WTC11 (cell line): Measurements from ENCODE around the gene RCAN3.

ENCODE experiments used
- FOXJ3 ChIP-seq: sonication (generic); formaldehyde crosslinking; IDR thresholded peaks from 2 replicates; pipeline ENCODE4 v1.9.0; 2021; ENCODE audit warnings: missing genetic modification reagents, mild to moderate bottlenecking, borderline replicate concordance
- SP1 ChIP-seq: sonication (generic); formaldehyde crosslinking; conservative IDR thresholded peaks from 2 replicates; pipeline ENCODE4 v1.8.1; 2022; ENCODE audit warnings: missing genetic modification reagents
- TCF7 ChIP-seq: sonication (generic); formaldehyde crosslinking; IDR thresholded peaks from 2 replicates; pipeline ENCODE4 v1.8.0; 2022; ENCODE audit warnings: mild to moderate bottlenecking, low read depth, missing genetic modification reagents, moderate library complexity
- TP53 ChIP-seq: sonication (generic); formaldehyde crosslinking; IDR thresholded peaks from 2 replicates; pipeline ENCODE4 v1.8.1; 2023; ENCODE audit warnings: mild to moderate bottlenecking, missing genetic modification reagents
- TF ChIP-seq, protein P1 (sequence below): sonication (generic); formaldehyde crosslinking; IDR thresholded peaks from 2 replicates; pipeline ENCODE4 v1.8.1; 2023; ENCODE audit warnings: mild to moderate bottlenecking, missing genetic modification reagents
- TF ChIP-seq, protein P2 (sequence below): sonication (generic); formaldehyde crosslinking; IDR thresholded peaks from 2 replicates; pipeline ENCODE4 v1.8.1; 2023; ENCODE audit warnings: mild to moderate bottlenecking, missing genetic modification reagents, moderate library complexity
- TF ChIP-seq, protein P3 (sequence below): fragments of 200-600 bp; IDR thresholded peaks from 2 replicates; pipeline ENCODE4 v1.8.0; 2022; ENCODE audit warnings: antibody characterized with exemption
- TF ChIP-seq, protein P4 (sequence below): sonication (generic); formaldehyde crosslinking; IDR thresholded peaks from 2 replicates; pipeline ENCODE4 v1.8.1; 2022; ENCODE audit warnings: low read depth, missing genetic modification reagents, borderline replicate concordance
- TF ChIP-seq, protein P5 (sequence below): fragments of 250-450 bp; sonication (Bioruptor Pico); IDR thresholded peaks from 2 replicates; pipeline ENCODE4 v1.9.0; 2021; ENCODE audit warnings: mild to moderate bottlenecking
- TF ChIP-seq, protein P6 (sequence below): sonication (generic); formaldehyde crosslinking; IDR thresholded peaks from 2 replicates; pipeline ENCODE4 v1.8.0; 2022; ENCODE audit warnings: mild to moderate bottlenecking, missing genetic modification reagents

DNA sequence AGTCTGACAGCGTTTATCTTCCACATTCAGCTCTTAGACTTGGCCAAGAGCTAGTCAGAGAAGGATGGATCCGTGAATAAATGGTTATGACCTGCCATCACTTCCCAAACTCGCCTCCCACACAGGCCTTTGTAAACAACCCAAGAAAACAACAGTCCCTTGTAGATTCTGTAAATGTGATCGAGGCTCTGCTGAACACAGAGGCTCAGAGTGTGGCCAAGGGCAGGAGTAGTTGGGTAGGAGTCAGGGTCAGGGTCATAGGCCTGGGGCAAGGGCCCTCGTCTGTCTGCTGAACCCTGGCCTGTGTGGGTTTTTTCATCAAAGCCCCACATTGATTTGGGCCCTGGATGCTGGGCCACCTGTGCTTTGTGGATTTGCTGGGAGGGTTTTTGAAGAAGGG, 85.9 kb downstream of the RCAN3 start:
- TF ChIP-seq, protein P1, sequence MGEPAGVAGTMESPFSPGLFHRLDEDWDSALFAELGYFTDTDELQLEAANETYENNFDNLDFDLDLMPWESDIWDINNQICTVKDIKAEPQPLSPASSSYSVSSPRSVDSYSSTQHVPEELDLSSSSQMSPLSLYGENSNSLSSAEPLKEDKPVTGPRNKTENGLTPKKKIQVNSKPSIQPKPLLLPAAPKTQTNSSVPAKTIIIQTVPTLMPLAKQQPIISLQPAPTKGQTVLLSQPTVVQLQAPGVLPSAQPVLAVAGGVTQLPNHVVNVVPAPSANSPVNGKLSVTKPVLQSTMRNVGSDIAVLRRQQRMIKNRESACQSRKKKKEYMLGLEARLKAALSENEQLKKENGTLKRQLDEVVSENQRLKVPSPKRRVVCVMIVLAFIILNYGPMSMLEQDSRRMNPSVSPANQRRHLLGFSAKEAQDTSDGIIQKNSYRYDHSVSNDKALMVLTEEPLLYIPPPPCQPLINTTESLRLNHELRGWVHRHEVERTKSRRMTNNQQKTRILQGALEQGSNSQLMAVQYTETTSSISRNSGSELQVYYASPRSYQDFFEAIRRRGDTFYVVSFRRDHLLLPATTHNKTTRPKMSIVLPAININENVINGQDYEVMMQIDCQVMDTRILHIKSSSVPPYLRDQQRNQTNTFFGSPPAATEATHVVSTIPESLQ (CRISPR knock-in tag) = no peak
- TF ChIP-seq, protein P2, sequence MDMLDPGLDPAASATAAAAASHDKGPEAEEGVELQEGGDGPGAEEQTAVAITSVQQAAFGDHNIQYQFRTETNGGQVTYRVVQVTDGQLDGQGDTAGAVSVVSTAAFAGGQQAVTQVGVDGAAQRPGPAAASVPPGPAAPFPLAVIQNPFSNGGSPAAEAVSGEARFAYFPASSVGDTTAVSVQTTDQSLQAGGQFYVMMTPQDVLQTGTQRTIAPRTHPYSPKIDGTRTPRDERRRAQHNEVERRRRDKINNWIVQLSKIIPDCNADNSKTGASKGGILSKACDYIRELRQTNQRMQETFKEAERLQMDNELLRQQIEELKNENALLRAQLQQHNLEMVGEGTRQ (CRISPR knock-in tag) = no peak
- TF ChIP-seq, protein P3, sequence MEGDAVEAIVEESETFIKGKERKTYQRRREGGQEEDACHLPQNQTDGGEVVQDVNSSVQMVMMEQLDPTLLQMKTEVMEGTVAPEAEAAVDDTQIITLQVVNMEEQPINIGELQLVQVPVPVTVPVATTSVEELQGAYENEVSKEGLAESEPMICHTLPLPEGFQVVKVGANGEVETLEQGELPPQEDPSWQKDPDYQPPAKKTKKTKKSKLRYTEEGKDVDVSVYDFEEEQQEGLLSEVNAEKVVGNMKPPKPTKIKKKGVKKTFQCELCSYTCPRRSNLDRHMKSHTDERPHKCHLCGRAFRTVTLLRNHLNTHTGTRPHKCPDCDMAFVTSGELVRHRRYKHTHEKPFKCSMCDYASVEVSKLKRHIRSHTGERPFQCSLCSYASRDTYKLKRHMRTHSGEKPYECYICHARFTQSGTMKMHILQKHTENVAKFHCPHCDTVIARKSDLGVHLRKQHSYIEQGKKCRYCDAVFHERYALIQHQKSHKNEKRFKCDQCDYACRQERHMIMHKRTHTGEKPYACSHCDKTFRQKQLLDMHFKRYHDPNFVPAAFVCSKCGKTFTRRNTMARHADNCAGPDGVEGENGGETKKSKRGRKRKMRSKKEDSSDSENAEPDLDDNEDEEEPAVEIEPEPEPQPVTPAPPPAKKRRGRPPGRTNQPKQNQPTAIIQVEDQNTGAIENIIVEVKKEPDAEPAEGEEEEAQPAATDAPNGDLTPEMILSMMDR = no peak
- TF ChIP-seq TCF7 (CRISPR knock-in tag) (no peak), SP1 (CRISPR knock-in tag) (no peak), TP53 (CRISPR knock-in tag) (no peak), FOXJ3 (no peak)
- TF ChIP-seq, protein P4, sequence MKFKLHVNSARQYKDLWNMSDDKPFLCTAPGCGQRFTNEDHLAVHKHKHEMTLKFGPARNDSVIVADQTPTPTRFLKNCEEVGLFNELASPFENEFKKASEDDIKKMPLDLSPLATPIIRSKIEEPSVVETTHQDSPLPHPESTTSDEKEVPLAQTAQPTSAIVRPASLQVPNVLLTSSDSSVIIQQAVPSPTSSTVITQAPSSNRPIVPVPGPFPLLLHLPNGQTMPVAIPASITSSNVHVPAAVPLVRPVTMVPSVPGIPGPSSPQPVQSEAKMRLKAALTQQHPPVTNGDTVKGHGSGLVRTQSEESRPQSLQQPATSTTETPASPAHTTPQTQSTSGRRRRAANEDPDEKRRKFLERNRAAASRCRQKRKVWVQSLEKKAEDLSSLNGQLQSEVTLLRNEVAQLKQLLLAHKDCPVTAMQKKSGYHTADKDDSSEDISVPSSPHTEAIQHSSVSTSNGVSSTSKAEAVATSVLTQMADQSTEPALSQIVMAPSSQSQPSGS (CRISPR knock-in tag) = no peak
- TF ChIP-seq, protein P5, sequence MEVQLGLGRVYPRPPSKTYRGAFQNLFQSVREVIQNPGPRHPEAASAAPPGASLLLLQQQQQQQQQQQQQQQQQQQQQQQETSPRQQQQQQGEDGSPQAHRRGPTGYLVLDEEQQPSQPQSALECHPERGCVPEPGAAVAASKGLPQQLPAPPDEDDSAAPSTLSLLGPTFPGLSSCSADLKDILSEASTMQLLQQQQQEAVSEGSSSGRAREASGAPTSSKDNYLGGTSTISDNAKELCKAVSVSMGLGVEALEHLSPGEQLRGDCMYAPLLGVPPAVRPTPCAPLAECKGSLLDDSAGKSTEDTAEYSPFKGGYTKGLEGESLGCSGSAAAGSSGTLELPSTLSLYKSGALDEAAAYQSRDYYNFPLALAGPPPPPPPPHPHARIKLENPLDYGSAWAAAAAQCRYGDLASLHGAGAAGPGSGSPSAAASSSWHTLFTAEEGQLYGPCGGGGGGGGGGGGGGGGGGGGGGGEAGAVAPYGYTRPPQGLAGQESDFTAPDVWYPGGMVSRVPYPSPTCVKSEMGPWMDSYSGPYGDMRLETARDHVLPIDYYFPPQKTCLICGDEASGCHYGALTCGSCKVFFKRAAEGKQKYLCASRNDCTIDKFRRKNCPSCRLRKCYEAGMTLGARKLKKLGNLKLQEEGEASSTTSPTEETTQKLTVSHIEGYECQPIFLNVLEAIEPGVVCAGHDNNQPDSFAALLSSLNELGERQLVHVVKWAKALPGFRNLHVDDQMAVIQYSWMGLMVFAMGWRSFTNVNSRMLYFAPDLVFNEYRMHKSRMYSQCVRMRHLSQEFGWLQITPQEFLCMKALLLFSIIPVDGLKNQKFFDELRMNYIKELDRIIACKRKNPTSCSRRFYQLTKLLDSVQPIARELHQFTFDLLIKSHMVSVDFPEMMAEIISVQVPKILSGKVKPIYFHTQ (CRISPR knock-in tag) = no peak
- TF ChIP-seq, protein P6, sequence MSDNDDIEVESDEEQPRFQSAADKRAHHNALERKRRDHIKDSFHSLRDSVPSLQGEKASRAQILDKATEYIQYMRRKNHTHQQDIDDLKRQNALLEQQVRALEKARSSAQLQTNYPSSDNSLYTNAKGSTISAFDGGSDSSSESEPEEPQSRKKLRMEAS (CRISPR knock-in tag) = no peak
